CD14-positive monocyte (primary cell): ENCODE results near the gene MAP3K13. TPM values are rescaled to one million over a fixed set of nuclear protein-coding genes. Genes with fewer than 3 reads are reported as not detected.
A peak's percentile ranks its signal among the peaks of the same experiment; 100 is the strongest.

Experiments used
- DNase-seq, 3 donors: peaks; one replicate each; pipeline ENCODE4 v3.0.0-alpha.2; 2011 to 2022
- H2AFZ ChIP-seq: 2 replicates; pipeline ENCODE4 v1.6.0; 2012; ENCODE audit warnings: mild to moderate bottlenecking, low read depth, low read length, inconsistent platforms; ENCODE audit not compliant: insufficient read depth, poor library complexity, severe bottlenecking
- H3K27ac ChIP-seq, 2 donors: 1 replicate in 1 of 2; 2 replicates in 1 of 2; pipeline ENCODE4 v1.5.1; 2012 to 2013; ENCODE audit warnings: low read length in 2 of 2, control low read depth in 1 of 2, inconsistent platforms in 1 of 2, low read depth in 1 of 2, mild to moderate bottlenecking in 1 of 2
- H3K27me3 ChIP-seq, 2 donors: one replicate each; pipeline versions ENCODE4 v1.6.0 to v1.6.1; 2011 to 2013; ENCODE audit warnings: low read length in 2 of 2; ENCODE audit not compliant: control insufficient read depth in 2 of 2, insufficient read depth in 2 of 2
- H3K36me3 ChIP-seq, 2 donors: replicated peaks in 1 of 2; 1 replicate in 1 of 2; 2 replicates in 1 of 2; pipeline versions ENCODE4 v1.5.1 to v1.6.1; 2012 to 2013; ENCODE audit warnings: low read length in 2 of 2, control low read depth in 1 of 2, inconsistent platforms in 1 of 2, mild to moderate bottlenecking in 1 of 2; ENCODE audit not compliant: insufficient read depth in 2 of 2, control insufficient read depth in 1 of 2
- H3K4me1 ChIP-seq, 2 donors: 1 replicate in 1 of 2; 2 replicates in 1 of 2; pipeline versions ENCODE4 v1.5.1 to v1.6.1; 2012 to 2013; ENCODE audit warnings: low read length in 2 of 2, control low read depth in 1 of 2, inconsistent platforms in 1 of 2, mild to moderate bottlenecking in 1 of 2, moderate library complexity in 1 of 2; ENCODE audit not compliant: insufficient read depth in 2 of 2, control insufficient read depth in 1 of 2
- H3K4me2 ChIP-seq: replicated peaks from 2 replicates; pipeline ENCODE3; 2012; ENCODE audit warnings: low read length, moderate library complexity, mild to moderate bottlenecking; ENCODE audit not compliant: poor library complexity, severe bottlenecking; ENCODE audit errors: extremely low read depth
- H3K4me3 ChIP-seq, 3 experiments: fragments of 200-600 bp in 1 of 3; sonication (generic) in 1 of 3; replicated peaks in 1 of 3; 1 replicate in 2 of 3; 2 replicates in 1 of 3; pipeline ENCODE4 v1.5.1; 2011 to 2013; ENCODE audit warnings: low read length in 3 of 3, mild to moderate bottlenecking in 3 of 3, control low read depth in 2 of 3, low read depth in 2 of 3, inconsistent platforms in 1 of 3, moderate library complexity in 1 of 3
- H3K79me2 ChIP-seq: 2 replicates; pipeline ENCODE4 v1.6.0; 2012; ENCODE audit warnings: mild to moderate bottlenecking, control low read depth, inconsistent platforms, low read length, moderate library complexity; ENCODE audit not compliant: insufficient read depth
- H3K9ac ChIP-seq: 2 replicates; pipeline ENCODE4 v1.6.0; 2017; ENCODE audit warnings: low read length, mild to moderate bottlenecking; ENCODE audit not compliant: insufficient read depth, poor library complexity, severe bottlenecking
- H3K9me3 ChIP-seq, 2 donors: replicated peaks in 1 of 2; 1 replicate in 1 of 2; 2 replicates in 1 of 2; pipeline versions ENCODE4 v1.5.1 to v1.6.1; 2012 to 2013; ENCODE audit warnings: low read length in 2 of 2, control low read depth in 1 of 2; ENCODE audit not compliant: control insufficient read depth in 1 of 2, insufficient read depth in 1 of 2
- H4K20me1 ChIP-seq: 2 replicates; pipeline ENCODE4 v1.6.0; 2012; ENCODE audit warnings: mild to moderate bottlenecking, low read length, control low read depth, moderate library complexity; ENCODE audit not compliant: insufficient read depth
- H3K27ac Mint-ChIP-seq, 7 donors: one replicate each; pipeline ENCODE4 v1.8.0; 2020; ENCODE audit warnings: mild to moderate bottlenecking in 7 of 7, mixed read lengths in 7 of 7, moderate library complexity in 6 of 7, inconsistent platforms in 2 of 7
- H3K27me3 Mint-ChIP-seq, 3 donors: one replicate each; pipeline ENCODE4 v1.8.0; 2021 to 2022; ENCODE audit warnings: low read depth in 3 of 3, mild to moderate bottlenecking in 3 of 3, mixed read lengths in 3 of 3, moderate library complexity in 3 of 3, inconsistent platforms in 1 of 3
- H3K36me3 Mint-ChIP-seq, 2 donors: one replicate each; pipeline ENCODE4 v1.8.0; 2020; ENCODE audit warnings: mixed read lengths in 2 of 2, inconsistent platforms in 1 of 2, mild to moderate bottlenecking in 1 of 2
- H3K4me1 Mint-ChIP-seq: one replicate; pipeline ENCODE4 v1.8.0; 2020; ENCODE audit warnings: mild to moderate bottlenecking, mixed read lengths
- H3K4me3 Mint-ChIP-seq, 2 donors: one replicate each; pipeline ENCODE4 v1.8.0; 2020; ENCODE audit warnings: mild to moderate bottlenecking in 2 of 2, mixed read lengths in 2 of 2, moderate library complexity in 1 of 2
- H3K9me3 Mint-ChIP-seq, 7 donors: one replicate each; pipeline ENCODE4 v1.8.0; 2020 to 2022; ENCODE audit warnings: mixed read lengths in 7 of 7, mild to moderate bottlenecking in 6 of 7, moderate library complexity in 6 of 7, inconsistent platforms in 2 of 7
- CTCF ChIP-seq: fragments of 200-600 bp; IDR thresholded peaks from one replicate; pipeline ENCODE4 v1.8.0; 2022; ENCODE audit warnings: antibody characterized with exemption, mild to moderate bottlenecking
- WGBS: methylation state at CpG from one replicate; pipeline ENCODE4 v1.1.5; 2013; ENCODE audit warnings: missing lambda C conversion rate; ENCODE audit not compliant: insufficient coverage; 5-methylcytosine and 5-hydroxymethylcytosine counted together
- intact Hi-C, 2 donors: fragments of 100-400 bp; cut with micrococcal nuclease; formaldehyde crosslinking; loops; one replicate each; pipeline versions ENCODE4 v1.15.0 to v1.15.1; 2023
- polyA plus RNA-seq, 3 donors: library from polyadenylated mRNA; depleted of rRNA in 1 of 3; unstranded in 2 of 3; stranded (reverse) in 1 of 3; fragments of 300-500 nt in 2 of 3; fragments of >200 nt in 1 of 3; fragmentation: Illumina TruSeq in 2 of 3; gene quantifications; 1 replicate in 2 of 3; 2 replicates in 1 of 3; pipeline ENCODE4 v1.2.3, GENCODE V29; 2012 to 2021

MAP3K13 gene
- polyA plus RNA-seq, 3 donors, result 5.0 to 34.2 (median 30.9) TPM

- Histone ChIP-seq H2AFZ (no peak overlapping the region), H3K27ac (no peak overlapping the region), H3K4me2 (no peak overlapping the region), H3K79me2 (no peaks in the 10 kb centered on the region), H4K20me1 (no peaks in the 10 kb centered on the region), H3K36me3 (no peaks in the 10 kb centered on the region), H3K4me1 (no peaks in the 10 kb centered on the region), H3K4me3 (no peak overlapping the region), H3K9ac (no peak overlapping the region), H3K27me3 (no peaks in the 10 kb centered on the region), H3K9me3 (no peaks in the 10 kb centered on the region)
- H3K4me1 Mint-ChIP-seq, result no peaks in the 10 kb centered on the region
- peaks cover 0 to 6% (median 3%) of the 10 kb centered on the region in 3 donors for H3K27me3 Mint-ChIP-seq
- no peaks in the 10 kb centered on the region for H3K36me3 Mint-ChIP-seq
- H3K9me3 Mint-ChIP-seq, result no peaks in the 10 kb centered on the region
- intact Hi-C loops, result no loop called here
- DNase-seq, result no peak
- H3K27ac Mint-ChIP-seq, result no peak overlapping the region
- TF ChIP-seq CTCF, result no peak
- 93% methylated on average over 16 of the region's 19 CpGs for WGBS
- peak overlapping the region in 1 of 2 donors; percentile 13 for H3K4me3 Mint-ChIP-seq
Observed at GRCh38 chr3:185508335-185508991, 145.5 kb downstream of the MAP3K13 start.

- no peak for DNase-seq
- H3K27ac Mint-ChIP-seq, result no peak overlapping the region
- Histone ChIP-seq H3K79me2 (no peaks in the 10 kb centered on the region), H3K36me3 (no peaks in the 10 kb centered on the region), H3K9ac (no peak overlapping the region), H3K4me1 (no peaks in the 10 kb centered on the region), H2AFZ (no peak overlapping the region), H3K4me2 (no peak overlapping the region), H3K4me3 (no peak overlapping the region), H3K27ac (no peak overlapping the region), H4K20me1 (no peaks in the 10 kb centered on the region), H3K9me3 (no peaks in the 10 kb centered on the region), H3K27me3 (no peaks in the 10 kb centered on the region)
- intact Hi-C loops, result no loop called here
- WGBS, result 50% methylated on average over 2 of the region's 4 CpGs
- no peaks in the 10 kb centered on the region for H3K36me3 Mint-ChIP-seq
- no peak for TF ChIP-seq CTCF
- H3K9me3 Mint-ChIP-seq, result no peaks in the 10 kb centered on the region
- peaks cover 3 to 8% (median 6%) of the 10 kb centered on the region in 3 donors for H3K27me3 Mint-ChIP-seq
- no peak overlapping the region for H3K4me3 Mint-ChIP-seq
- no peaks in the 10 kb centered on the region for H3K4me1 Mint-ChIP-seq
Observed at GRCh38 chr3:185511711-185512110, 148.8 kb downstream of the MAP3K13 start.
